Urinary bladder (tissue), 4 donors: ENCODE measurements around the gene SGMS1. TPM values are rescaled to one million over a fixed set of nuclear protein-coding genes. Genes with fewer than 3 reads are reported as not detected.
"Not testable (repeated sequence)": the region's sequence is repeated elsewhere in the genome, so short reads cannot be mapped to it uniquely, and the experiment has no call there.

Experiments
- DNase-seq: peaks from one replicate; pipeline ENCODE4 v3.0.0-alpha.2; 2015; ENCODE audit errors: extremely low spot score
- H3K27ac ChIP-seq: one replicate; pipeline ENCODE4 v1.5.1; 2013; ENCODE audit warnings: low read depth, mild to moderate bottlenecking, moderate library complexity
- H3K36me3 ChIP-seq: one replicate; pipeline ENCODE4 v1.6.1; 2013; ENCODE audit warnings: mild to moderate bottlenecking, moderate library complexity; ENCODE audit not compliant: insufficient read depth
- H3K4me1 ChIP-seq: one replicate; pipeline ENCODE4 v1.6.1; 2013; ENCODE audit warnings: mild to moderate bottlenecking, moderate library complexity; ENCODE audit not compliant: insufficient read depth
- H3K4me3 ChIP-seq: one replicate; pipeline ENCODE4 v1.5.1; 2013; ENCODE audit warnings: low read depth, low read length
- WGBS: extraction: QIAGEN DNeasy Blood & Tissue Kit; methylation state at CpG from one replicate; pipeline ENCODE4 v1.1.7; 2013; 5-methylcytosine and 5-hydroxymethylcytosine counted together
- polyA plus RNA-seq: library from polyadenylated mRNA; stranded (reverse); fragments of 200-250 nt; gene quantifications from one replicate; pipeline ENCODE4 v1.2.3, GENCODE V29; 2013
- total RNA-seq: library from RNA; depleted of rRNA; stranded (reverse); fragments of >200 nt; gene quantifications from one replicate; pipeline ENCODE4 v1.2.3, GENCODE V29; 2014
- donor health status: healthy with polysubstance abuse.
- donor health status: healthy.

Gene SGMS1
- total and polyA plus RNA-seq, 2 donors, result 21.2 to 86.4 TPM

DNA sequence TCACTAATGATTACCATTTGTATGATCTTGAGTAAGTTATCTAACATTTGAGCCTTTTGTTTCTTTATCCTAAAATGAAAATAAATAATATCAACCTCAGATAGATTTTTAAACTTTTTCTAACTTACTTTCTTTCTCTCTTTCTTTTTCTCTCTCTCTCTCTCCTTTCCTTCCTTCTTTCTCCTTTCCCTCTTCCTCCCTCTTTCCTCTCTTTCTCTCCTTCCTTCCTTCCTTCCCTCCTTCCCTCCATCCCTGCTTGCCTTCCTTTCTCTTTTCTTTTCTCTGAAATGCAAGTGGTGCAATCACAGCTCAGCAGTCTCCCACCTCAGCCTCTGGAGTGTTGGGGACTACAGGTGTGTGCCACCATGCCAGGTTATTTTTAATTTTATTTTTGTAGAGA is 239.5 kb downstream of the SGMS1 start:
- no peak for DNase-seq
- no peaks in the 10 kb centered on the region for H3K36me3 ChIP-seq
- no peak overlapping the region for H3K4me3 ChIP-seq
- peaks cover 1% of the 10 kb centered on the region for H3K4me1 ChIP-seq
- H3K27ac ChIP-seq, result no peak overlapping the region

DNA sequence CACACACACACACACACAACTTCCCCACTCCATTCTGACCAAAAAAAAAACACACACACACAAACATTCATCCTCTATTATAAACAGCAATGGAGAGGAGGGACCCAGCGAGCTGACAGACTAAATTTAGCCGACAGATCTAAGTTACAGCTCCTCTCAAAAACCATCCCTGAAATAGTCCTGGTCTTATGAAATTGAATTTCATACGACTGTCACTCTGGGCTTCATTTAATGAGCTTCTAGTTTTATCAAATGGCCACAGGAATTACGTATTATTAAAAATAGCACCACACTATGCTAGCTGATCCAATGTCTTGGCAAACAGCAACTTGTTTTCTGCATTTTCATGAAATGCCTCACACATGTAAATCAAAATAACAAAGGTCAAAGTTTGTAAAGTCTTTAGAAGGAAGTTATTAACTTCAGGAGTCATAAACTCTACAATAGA is 241.2 kb downstream of the SGMS1 start:
- Histone ChIP-seq H3K36me3 (no peaks in the 10 kb centered on the region), H3K4me3 (no peak overlapping the region), H3K27ac (no peak overlapping the region), H3K4me1 (peaks cover 1% of the 10 kb centered on the region)
- DNase-seq, result no peak
- WGBS, result 22% methylated on average over 4 of the region's 4 CpGs

DNA sequence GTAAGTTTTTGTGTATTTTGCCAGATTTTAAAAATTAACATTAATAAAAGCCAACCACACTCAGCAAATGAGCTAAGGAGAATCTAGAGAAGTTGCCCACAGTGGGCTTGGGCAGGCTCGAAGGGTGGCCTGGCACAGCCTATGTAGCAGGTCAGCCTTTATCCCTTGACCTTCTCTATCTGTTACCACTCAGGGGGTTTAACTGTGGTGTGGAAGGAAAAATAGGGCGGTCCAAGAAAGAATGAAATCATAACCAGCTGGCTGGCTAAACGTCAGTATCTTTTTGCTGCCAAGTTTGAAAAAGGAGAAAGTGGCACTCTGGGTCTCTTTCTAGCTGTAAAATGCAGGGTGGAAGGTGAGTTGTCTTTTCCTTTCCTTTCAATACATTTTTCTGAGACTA is 242.1 kb downstream of the SGMS1 start:
- no peak for DNase-seq
- Histone ChIP-seq H3K36me3 (no peaks in the 10 kb centered on the region), H3K27ac (no peak overlapping the region), H3K4me1 (peaks cover 1% of the 10 kb centered on the region), H3K4me3 (no peak overlapping the region)
- WGBS, result 37% methylated on average over 3 of the region's 3 CpGs

DNA sequence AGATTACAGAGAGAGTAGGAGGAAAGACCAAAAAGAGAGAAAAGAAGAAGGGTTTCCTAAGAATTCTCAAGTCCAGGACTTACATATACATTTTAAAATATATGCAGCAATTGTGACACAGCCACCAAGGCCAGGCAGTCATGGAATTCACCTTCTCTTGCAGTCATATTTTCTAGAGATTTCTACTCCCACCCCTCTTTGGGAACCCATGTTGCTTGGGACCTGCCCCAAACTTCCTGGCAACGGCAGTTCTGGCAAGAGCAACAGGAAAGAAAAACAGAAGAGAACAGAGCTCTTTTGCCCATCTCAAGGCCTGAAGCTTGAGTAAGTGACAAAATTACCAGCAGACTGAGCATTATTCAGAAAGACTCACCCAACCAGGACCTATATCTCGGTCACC is 244.1 kb downstream of the SGMS1 start:
- Histone ChIP-seq H3K27ac (no peak overlapping the region), H3K4me3 (no peak overlapping the region), H3K36me3 (no peaks in the 10 kb centered on the region), H3K4me1 (peaks cover 1% of the 10 kb centered on the region)
- DNase-seq, result no peak
- WGBS, result 50% methylated on average over 2 of the region's 2 CpGs

DNA sequence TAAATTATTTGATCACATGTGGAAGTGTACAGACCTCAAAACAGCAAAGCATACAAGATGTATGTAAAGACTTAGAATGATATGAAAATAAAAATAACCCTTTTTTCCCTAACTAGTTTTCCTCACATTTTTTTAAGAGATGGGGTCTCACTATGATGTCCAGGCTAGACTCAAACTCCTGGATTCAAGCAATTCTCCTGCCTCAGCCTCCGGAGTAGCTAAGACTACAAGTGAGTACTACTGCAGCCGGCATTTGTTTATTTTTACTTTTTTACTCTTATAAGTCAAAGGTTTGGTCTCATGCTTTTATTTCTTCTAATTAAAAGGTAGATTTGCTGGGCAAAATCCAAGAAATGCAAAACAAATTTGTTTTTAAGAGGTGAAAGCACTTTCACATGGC is 248.0 kb downstream of the SGMS1 start:
- H3K4me1 ChIP-seq, result peaks cover 4% of the 10 kb centered on the region
- H3K27ac ChIP-seq, result no peak overlapping the region
- no peak for DNase-seq
- WGBS, result 73% methylated on average over 2 of the region's 2 CpGs
- no peak overlapping the region for H3K4me3 ChIP-seq
- no peaks in the 10 kb centered on the region for H3K36me3 ChIP-seq

DNA sequence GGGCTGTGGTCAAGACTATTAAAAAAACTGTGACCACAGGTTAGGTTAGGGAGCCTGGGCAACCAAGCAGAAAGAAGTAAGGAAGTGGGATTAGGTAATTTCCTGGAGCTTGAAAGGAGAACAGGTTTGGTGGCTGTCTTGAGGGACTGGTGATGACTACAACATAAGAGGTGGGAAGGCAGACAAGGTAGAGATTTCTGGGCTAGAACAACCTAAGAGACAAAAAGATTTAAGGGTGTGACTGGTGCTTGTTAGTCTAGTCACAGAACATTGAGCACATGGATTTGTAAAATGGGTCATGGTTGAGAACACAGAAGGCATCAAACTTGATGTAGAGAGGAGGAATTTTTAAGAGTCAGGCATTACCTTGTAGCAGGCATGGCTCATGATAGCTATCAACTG is 248.7 kb downstream of the SGMS1 start:
- Histone ChIP-seq H3K4me3 (no peak overlapping the region), H3K36me3 (no peaks in the 10 kb centered on the region), H3K27ac (no peak overlapping the region), H3K4me1 (peaks cover 4% of the 10 kb centered on the region)
- DNase-seq, result no peak

DNA sequence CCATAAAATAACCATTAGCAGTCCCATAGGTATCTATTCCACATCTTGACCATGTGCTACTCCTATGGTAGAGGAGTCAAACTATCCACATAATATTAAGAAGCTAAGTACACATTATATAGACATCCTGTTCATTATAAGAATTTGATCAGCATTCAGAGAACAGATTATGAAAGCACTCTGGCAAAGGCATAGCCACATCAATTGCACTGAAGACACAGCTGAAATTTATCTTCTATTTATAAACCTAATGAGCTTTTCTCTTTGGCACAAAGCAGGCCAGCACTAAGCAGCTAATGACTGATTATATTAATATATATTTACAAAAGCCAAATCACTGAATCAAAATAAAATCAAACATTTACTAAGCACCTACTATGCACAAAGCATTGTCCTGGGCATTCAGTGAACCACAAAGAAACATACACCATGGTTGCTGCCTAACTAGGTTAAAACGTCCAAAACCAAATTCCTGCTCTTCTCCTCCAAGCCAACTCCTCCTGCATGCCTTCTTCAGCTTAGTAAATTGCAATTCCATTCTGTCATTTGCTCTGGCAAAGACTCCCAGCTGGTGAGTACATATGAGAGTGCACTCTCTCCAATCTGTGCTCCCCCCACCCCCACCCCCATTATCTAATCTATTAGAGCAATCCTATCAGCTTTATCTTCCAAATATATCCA is 249.8 kb downstream of the SGMS1 start:
- DNase-seq, result no peak
- Histone ChIP-seq H3K36me3 (no peaks in the 10 kb centered on the region), H3K27ac (no peak overlapping the region), H3K4me1 (peaks cover 4% of the 10 kb centered on the region), H3K4me3 (no peak overlapping the region)
- WGBS, result 16% methylated on average over 1 of the region's 1 CpG

DNA sequence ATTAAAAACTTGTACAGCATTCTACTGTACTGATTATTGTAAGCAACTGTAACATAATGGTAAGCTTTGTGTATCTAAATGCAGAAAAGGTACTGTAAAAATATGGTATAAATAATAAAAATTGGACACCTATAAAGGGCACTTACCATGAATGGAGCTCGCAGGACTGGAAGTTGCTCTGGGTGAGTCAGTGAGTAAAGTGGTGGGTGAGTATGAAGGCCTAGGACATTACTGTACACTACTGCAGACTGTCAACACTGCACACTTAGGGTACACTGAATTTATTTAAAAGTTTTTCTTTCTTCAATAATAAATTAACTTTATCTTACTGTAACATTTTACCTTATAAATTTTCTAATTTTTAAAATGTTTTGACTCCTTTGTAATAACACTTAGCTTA is 253.8 kb downstream of the SGMS1 start:
- Histone ChIP-seq H3K27ac (no peak overlapping the region), H3K4me3 (no peak overlapping the region), H3K4me1 (peaks cover 4% of the 10 kb centered on the region), H3K36me3 (no peaks in the 10 kb centered on the region)
- 97% methylated on average over 1 of the region's 1 CpG for WGBS
- DNase-seq, result no peak

DNA sequence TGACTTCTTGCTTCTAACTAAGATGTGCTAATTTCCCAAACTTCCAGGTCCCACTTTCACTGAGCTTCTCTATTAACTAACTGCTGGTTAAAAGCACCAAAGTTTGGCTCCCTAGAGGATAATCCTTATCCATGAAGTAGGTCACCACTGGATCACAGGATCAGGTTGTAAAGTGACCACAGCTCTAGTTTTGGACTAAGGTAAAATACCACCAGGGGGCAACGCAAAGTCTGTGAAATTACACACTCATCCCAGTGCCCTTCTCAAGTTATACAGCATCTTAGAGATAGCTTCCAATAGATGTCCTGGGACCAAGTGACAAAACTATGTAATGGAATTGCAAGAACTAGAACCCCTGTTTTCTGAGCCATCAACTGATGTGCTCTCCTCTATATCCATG is 256.0 kb downstream of the SGMS1 start:
- Histone ChIP-seq H3K36me3 (no peaks in the 10 kb centered on the region), H3K27ac (no peak overlapping the region), H3K4me1 (no peaks in the 10 kb centered on the region), H3K4me3 (no peak overlapping the region)
- 80% methylated on average over 1 of the region's 1 CpG for WGBS
- no peak for DNase-seq

DNA sequence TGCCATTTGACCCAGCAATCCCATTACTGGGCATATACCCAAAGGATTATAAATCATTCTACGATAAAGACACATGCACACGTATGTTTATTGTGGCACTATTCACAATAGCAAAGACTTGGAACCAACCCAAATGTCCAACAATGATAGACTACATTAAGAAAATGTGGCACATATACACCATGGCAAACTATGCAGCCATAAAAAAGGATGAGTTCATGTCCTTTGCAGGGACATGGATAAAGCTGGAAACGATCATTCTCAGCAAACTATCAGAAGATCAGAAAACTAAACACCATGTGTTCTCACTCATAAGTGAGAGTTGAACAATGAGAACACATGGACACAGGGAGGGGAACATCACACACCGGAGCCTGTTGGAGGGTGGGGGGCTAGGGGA is 257.3 kb downstream of the SGMS1 start:
- DNase-seq, H3K4me1 ChIP-seq, H3K36me3 ChIP-seq, H3K4me3 ChIP-seq, H3K27ac ChIP-seq: not testable (repeated sequence)
- WGBS, result 64% methylated on average over 4 of the region's 4 CpGs

DNA sequence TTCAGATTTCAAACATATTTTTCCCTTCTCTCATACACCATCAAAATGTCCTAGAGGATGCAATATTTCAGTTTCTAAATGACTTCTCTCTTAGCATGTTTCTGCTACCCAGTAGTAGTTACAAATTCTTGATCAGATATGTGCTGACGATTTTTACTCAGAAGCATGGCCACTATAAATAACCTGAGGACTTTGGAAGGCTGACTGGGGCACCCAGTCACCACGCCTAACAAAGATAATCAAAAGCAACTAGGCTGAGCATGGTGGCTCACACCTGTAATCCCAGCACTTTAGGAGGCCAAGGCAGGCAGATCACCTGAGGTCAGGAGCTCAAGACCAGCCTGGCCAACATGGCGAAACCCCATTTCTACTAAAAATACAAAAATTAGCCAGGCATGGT is 259.0 kb downstream of the SGMS1 start:
- not testable (repeated sequence) for H3K4me3 ChIP-seq, DNase-seq, H3K4me1 ChIP-seq, H3K36me3 ChIP-seq, H3K27ac ChIP-seq
- WGBS, result 84% methylated on average over 3 of the region's 3 CpGs

DNA sequence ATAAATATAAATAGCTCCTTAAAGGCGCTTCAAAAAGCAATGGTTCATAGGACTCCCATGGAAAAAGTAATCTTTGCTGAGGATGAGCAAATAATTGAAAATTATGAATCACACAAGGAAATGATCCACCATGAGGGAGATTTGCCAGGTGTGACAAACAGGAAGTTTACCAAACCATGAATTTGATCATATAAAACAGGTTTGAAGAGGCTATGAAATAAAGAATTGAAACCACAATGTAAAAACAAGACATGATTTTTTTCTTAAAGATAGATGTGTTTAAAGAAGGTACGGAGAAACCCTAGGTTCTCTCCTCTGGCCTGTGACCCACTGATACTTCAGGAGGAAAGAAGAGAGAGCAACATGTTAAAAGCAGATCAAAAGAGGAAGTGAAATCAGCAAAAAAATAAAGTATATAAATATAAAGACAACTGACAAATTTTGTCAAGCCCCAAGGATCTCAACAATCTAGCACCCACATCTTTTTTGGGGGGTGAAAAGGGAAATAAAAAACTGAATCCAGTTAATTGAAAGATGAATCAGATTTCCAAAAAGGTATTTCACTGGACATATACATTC is 261.1 kb downstream of the SGMS1 start:
- no peak for DNase-seq
- Histone ChIP-seq H3K27ac (no peak overlapping the region), H3K4me1 (no peaks in the 10 kb centered on the region), H3K36me3 (no peaks in the 10 kb centered on the region), H3K4me3 (no peak overlapping the region)
- 90% methylated on average over 2 of the region's 2 CpGs for WGBS

DNA sequence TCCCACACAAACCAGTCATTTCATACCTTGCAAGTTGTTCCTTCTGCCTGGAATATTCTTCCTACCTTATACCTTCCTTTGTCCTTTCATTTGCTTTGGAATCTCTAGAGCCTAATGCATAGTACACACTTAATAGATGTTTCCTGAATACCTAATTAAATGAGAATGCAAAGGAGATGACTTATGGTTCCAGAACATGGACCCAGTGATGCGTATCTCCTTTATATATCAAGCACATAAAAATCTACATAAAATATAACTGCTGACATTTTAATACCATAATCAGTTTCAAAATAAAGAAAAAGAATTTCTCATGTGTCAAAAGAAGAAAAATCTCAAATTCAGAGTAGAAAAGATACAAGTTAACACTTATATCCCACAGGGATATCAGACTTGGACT is 261.8 kb downstream of the SGMS1 start:
- H3K36me3 ChIP-seq, result no peaks in the 10 kb centered on the region
- no peak for DNase-seq
- WGBS, result 97% methylated on average over 1 of the region's 1 CpG
- H3K4me1 ChIP-seq, result no peaks in the 10 kb centered on the region
- no peak overlapping the region for H3K27ac ChIP-seq
- no peak overlapping the region for H3K4me3 ChIP-seq

DNA sequence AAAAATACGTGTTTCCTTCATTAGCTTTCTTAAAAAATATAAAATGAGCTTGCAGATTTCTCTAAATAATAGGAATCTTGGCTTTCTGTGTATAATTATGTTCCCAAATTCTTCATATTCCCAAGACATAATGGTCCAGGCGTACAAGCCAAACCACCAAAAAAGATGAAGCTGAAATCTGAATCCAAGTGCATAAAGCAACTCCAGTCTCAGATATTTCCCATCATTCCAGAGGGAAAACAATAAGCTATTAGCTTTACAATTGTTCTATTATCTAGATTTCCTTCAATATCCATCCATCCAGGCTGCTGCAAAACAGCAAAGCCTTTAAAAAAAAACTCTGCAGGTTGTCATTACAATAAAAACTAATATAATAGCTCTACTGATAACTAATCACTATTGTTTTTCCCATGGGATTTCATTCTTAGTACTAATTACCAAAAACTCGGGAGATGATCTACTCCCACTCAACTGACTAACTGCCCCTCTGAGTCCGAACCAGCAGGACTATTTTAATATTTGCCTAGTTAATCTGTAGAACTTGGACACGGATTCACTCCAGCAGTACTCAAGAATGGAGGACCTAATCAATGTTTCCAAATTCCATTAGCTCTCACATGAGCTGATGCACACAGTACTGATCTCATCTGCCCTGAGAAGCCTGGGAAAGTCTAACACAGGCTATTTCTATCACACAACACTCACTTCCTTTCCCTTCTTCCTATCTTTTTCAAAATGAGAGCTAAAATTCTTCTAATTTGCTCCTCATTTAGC is 263.5 kb downstream of the SGMS1 start:
- Histone ChIP-seq H3K4me3 (no peak overlapping the region), H3K36me3 (no peaks in the 10 kb centered on the region), H3K27ac (no peak overlapping the region), H3K4me1 (no peaks in the 10 kb centered on the region)
- no peak for DNase-seq
- 58% methylated on average over 5 of the region's 5 CpGs for WGBS
